WERI-Rb-1 (cell line): ENCODE measurements around the gene IQSEC3.
"Not testable (repeated sequence)": the region's sequence is repeated elsewhere in the genome, so short reads cannot be mapped to it uniquely, and the experiment has no call there.

Experiments used
- DNase-seq: peaks from one replicate; pipeline ENCODE4 v3.0.0-alpha.2; 2020
- H3K27ac ChIP-seq: fragments of 250-450 bp; sonication (Bioruptor Pico); 2 replicates; pipeline ENCODE4 v1.5.1; 2020; ENCODE audit warnings: mild to moderate bottlenecking, moderate library complexity
- H3K27me3 ChIP-seq: fragments of 250-450 bp; sonication (Bioruptor Pico); 2 replicates; pipeline ENCODE4 v1.5.1; 2021; ENCODE audit warnings: mild to moderate bottlenecking, low read depth, moderate library complexity; ENCODE audit not compliant: insufficient read depth, severe bottlenecking
- H3K36me3 ChIP-seq: fragments of 250-450 bp; sonication (Bioruptor Pico); 2 replicates; pipeline ENCODE4 v1.5.1; 2020; ENCODE audit warnings: mild to moderate bottlenecking, moderate library complexity
- H3K4me3 ChIP-seq: 2 replicates; pipeline ENCODE4 v1.5.1; 2011; ENCODE audit warnings: low read depth, mild to moderate bottlenecking, control low read depth, low read length
- H3K9me3 ChIP-seq: fragments of 250-450 bp; sonication (Bioruptor Pico); 2 replicates; pipeline ENCODE4 v1.5.1; 2021; ENCODE audit warnings: mild to moderate bottlenecking, moderate library complexity; ENCODE audit not compliant: severe bottlenecking
- CTCF ChIP-seq: IDR thresholded peaks from 2 replicates; pipeline ENCODE4 v1.5.1; 2011; ENCODE audit warnings: low read depth, mild to moderate bottlenecking, control low read depth, inconsistent platforms, low read length

Gene IQSEC3

GRCh38 chr12:66428-66781 lies at the start of gene IQSEC3:
Gene IQSEC3 (plus strand): TSS chr12:66767. CDS start chr12:66883, 116 bp downstream.
- DNase-seq: peak; percentile 77
- not testable (repeated sequence) for H3K27me3 ChIP-seq, H3K36me3 ChIP-seq, H3K27ac ChIP-seq, H3K9me3 ChIP-seq
- H3K4me3 ChIP-seq: peak within 1 kb of the TSS; percentile 31

DNA sequence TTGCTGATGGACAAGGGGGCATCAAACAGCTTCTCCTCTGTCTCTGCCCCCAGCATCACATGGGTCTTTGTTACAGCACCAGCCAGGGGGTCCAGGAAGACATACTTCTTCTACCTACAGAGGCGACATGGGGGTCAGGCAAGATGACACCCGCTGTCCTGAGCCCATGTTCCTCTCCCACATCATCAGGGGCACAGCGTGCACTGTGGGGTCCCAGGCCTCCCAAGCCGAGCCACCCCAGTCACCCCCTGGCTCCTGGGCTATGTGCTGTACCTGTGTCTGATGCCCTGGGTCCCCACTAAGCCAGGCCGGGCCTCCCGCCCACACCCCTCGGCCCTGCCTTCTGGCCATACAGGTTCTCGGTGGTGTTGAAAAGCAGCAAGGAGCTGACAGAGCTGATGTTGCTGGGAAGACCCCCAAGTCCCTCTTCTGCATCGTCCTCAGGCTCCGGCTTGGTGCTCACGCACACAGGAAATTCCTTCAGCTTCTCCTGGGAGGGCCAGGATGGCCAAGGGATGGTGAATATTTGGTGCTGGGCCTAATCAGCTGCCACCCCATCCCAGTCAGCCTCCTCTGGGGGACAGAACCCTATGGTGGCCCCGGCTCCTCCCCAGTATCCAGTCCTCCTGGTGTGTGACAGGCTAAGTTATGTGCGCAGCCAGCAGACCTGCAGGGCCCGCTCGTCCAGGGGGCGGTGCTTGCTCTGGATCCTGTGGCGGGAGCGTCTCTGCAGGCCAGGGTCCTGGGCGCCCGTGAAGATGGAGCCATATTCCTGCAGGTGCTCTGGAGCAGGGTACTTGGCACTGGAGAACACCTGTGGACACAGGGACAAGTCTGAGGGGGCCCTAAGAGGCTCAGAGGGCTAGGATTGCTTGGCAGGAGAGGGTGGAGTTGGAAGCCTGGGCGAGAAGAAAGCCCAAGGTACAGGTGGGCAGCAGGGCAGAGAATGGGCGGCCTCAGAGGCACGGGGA lies 48.9 kb upstream of the IQSEC3 start:
- H3K9me3 ChIP-seq, H3K27ac ChIP-seq, H3K27me3 ChIP-seq, H3K4me3 ChIP-seq, DNase-seq: not testable (repeated sequence)
- H3K36me3 ChIP-seq: peaks cover 16% of the 10 kb centered on the region

DNA sequence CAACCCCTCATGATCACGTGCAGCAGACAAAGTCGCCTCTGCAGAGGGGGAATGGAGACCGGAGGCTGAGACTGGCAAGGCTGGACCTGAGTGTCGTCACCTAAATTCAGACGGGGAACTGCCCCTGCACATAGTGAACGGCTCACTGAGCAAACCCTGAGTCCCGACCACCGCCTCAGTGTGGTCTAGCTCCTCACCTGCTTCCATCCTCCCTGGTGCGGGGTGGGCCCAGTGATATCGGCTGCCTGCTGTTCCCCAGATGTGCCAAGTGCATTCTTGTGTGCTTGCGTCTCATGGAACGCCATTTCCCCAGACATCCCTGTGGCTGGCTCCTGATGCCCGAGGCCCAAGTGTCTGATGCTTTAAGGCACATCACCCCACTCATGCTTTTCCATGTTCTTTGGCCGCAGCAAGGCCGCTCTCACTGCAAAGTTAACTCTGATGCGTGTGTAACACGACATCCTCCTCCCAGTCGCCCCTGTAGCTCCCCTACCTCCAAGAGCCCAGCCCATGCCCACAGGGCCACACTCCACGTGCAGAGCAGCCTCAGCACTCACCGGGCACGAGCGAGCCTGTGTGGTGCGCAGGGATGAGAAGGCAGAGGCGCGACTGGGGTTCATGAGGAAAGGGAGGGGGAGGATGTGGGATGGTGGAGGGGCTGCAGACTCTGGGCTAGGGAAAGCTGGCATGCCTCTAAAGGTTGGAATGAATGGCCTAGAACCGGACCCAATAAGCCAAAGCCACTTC lies 47.6 kb upstream of the IQSEC3 start:
- H3K36me3 ChIP-seq: peaks cover 16% of the 10 kb centered on the region
- H3K27ac ChIP-seq, H3K9me3 ChIP-seq, DNase-seq, H3K27me3 ChIP-seq, H3K4me3 ChIP-seq: not testable (repeated sequence)

DNA sequence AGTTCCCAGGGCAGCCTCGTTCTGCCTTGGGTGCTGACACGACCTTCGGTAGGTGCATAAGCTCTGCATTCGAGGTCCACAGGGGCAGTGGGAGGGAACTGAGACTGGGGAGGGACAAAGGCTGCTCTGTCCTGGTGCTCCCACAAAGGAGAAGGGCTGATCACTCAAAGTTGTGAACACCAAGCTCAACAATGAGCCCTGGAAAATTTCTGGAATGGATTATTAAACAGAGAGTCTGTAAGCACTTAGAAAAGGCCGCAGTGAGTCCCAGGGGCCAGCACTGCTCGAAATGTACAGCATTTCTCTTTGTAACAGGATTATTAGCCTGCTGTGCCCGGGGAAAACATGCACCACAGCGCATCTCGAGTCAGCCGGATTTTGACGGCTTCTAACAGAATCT lies 46.7 kb upstream of the IQSEC3 start:
- not testable (repeated sequence) for H3K27ac ChIP-seq, H3K27me3 ChIP-seq, H3K9me3 ChIP-seq, H3K4me3 ChIP-seq, DNase-seq
- H3K36me3 ChIP-seq: peaks cover 16% of the 10 kb centered on the region

- Histone ChIP-seq H3K27me3 (no peaks in the 10 kb centered on the region), H3K4me3 (no peak overlapping the region), H3K27ac (no peak overlapping the region), H3K36me3 (peaks cover 16% of the 10 kb centered on the region), H3K9me3 (no peaks in the 10 kb centered on the region)
- no peak for DNase-seq
- no peak for TF ChIP-seq CTCF
Measured at GRCh38 chr12:20757-21156, 45.8 kb upstream of the IQSEC3 start.

DNA sequence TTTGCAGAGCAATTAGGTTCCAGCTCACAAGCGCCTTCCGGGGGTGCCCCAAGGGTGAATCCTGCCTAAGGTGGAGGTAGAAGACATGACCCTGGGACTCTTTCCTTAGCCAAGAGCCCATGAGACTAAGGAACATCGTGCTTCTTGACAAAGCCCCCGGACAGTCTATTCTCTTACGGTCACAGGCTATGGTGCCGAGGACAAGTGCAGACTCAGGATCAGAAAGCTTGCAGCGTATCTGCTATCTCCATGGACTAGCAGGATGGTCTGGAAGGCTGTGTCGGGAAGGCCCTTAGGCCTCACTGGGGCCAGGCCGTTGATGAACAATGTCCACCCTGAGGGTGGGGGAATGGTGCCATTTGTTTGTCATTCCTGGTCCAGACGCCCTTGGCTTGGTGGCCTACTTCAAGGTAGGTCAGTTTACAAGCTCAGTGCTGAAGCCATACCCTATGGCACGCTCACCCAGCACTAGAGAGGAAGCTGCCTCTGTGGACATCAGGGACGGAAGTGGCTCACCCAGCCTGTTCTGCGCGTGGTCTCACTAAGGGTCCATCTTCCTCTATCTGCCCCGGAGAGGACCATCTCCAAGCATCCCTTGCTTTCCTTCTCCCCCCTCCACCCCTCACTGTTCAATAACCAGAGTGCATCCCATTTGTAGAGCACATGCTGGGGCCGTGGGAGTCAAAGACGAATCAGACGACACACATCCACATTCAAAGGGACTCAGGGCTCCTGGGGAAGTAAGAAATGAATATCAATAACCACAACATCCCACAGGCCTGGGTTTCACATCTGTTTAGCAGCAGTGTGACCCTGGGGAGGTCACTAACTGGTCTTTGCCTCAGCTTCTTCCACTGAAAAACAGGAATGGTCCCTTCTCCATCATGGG lies 45.0 kb upstream of the IQSEC3 start:
- Histone ChIP-seq H3K4me3 (no peak overlapping the region), H3K27ac (no peak overlapping the region), H3K27me3 (no peaks in the 10 kb centered on the region), H3K36me3 (peaks cover 16% of the 10 kb centered on the region), H3K9me3 (no peaks in the 10 kb centered on the region)
- no peak for DNase-seq
- no peak for TF ChIP-seq CTCF

GRCh38 chr12:22190-22529 lies 44.4 kb upstream of the IQSEC3 start:
- DNase-seq: no peak
- TF ChIP-seq CTCF: no peak
- Histone ChIP-seq H3K4me3 (no peak overlapping the region), H3K36me3 (peaks cover 16% of the 10 kb centered on the region), H3K9me3 (no peaks in the 10 kb centered on the region), H3K27ac (no peak overlapping the region), H3K27me3 (no peaks in the 10 kb centered on the region)
